Adrenal gland (tissue), 12 donors: ENCODE results near the gene WSCD2. TPM values are rescaled to one million over a fixed set of nuclear protein-coding genes. Genes with fewer than 3 reads are reported as not detected.

Source experiments
- DNase-seq, 7 donors: peaks; one replicate each; pipeline ENCODE4 v3.0.0-alpha.2; 2019 to 2020
- H3K27ac ChIP-seq, 5 donors: fragments of 200-600 bp; sonication (generic) in 4 of 5; 1 replicate in 3 of 5; 2 replicates in 2 of 5; pipeline versions ENCODE4 v1.5.1 to v1.8.0; 2016 to 2020; ENCODE audit warnings: mild to moderate bottlenecking in 1 of 5
- H3K27me3 ChIP-seq: fragments of 200-600 bp; 2 replicates; pipeline ENCODE4 v1.8.0; 2021
- H3K36me3 ChIP-seq, 2 donors: fragments of 200-600 bp; replicated peaks in 1 of 2; 1 replicate in 1 of 2; 2 replicates in 1 of 2; pipeline versions ENCODE4 v1.5.1 to v1.8.0; 2018 to 2022
- H3K4me1 ChIP-seq, 2 donors: fragments of 200-600 bp; replicated peaks in 1 of 2; 1 replicate in 1 of 2; 2 replicates in 1 of 2; pipeline versions ENCODE4 v1.5.1 to v1.8.0; 2018 to 2021
- H3K4me3 ChIP-seq, 4 donors: fragments of 200-600 bp; sonication (generic) in 3 of 4; one replicate each; pipeline ENCODE4 v1.5.1; 2016 to 2018
- H3K9me3 ChIP-seq, 3 donors: fragments of 200-600 bp; sonication (generic) in 1 of 3; replicated peaks in 1 of 3; 1 replicate in 2 of 3; 2 replicates in 1 of 3; pipeline versions ENCODE4 v1.5.1 to v1.8.0; 2016 to 2021
- POLR2A ChIP-seq, 2 donors: fragments of 450-650 bp; IDR thresholded peaks; one replicate each; pipeline ENCODE4 v1.6.1; 2017; ENCODE audit warnings: antibody characterized with exemption in 2 of 2, mild to moderate bottlenecking in 2 of 2, moderate library complexity in 1 of 2
- WGBS, 4 donors: extraction: QIAGEN DNeasy Blood & Tissue Kit in 2 of 4; methylation state at CpG; one replicate each; pipeline versions ENCODE4 v1.1.5 to v1.1.7; 2013 to 2017; 5-methylcytosine and 5-hydroxymethylcytosine counted together
- intact Hi-C, 2 donors: fragments of 100-400 bp; cut with DNase I; formaldehyde crosslinking; loops; one replicate each; pipeline versions ENCODE4 v1.14.1 to v1.15.0; 2022 to 2023
- polyA plus RNA-seq, 3 donors: library from polyadenylated mRNA; stranded (reverse); fragments of 200-250 nt in 2 of 3; fragments of 350-450 nt in 1 of 3; fragmentation: Illumina TruSeq in 1 of 3; extraction: RNeasy Lipid Tissue Mini Kit (QIAGEN cat#74804) in 1 of 3; gene quantifications; one replicate each; pipeline ENCODE4 v1.2.3, GENCODE V29; 2013 to 2014
- total RNA-seq, 9 donors: library from RNA; depleted of rRNA in 4 of 9; stranded (reverse); fragments of >200 nt in 4 of 9; fragments of 120-200 nt in 1 of 9; fragmentation: NEBNext Ultra II Directional in 1 of 9; extraction: Animal tissue kit (Norgen Biotek cat#: 25700) in 1 of 9; gene quantifications; one replicate each; pipeline versions ENCODE4 v1.1.0 to v1.2.4, GENCODE V29; 2013 to 2023
- TF ChIP-seq, protein P1 (sequence below), 6 experiments: fragments of 450-650 bp in 4 of 6; fragments of 200-600 bp in 2 of 6; sonication (generic) in 1 of 6; IDR thresholded peaks; 1 replicate in 5 of 6; 2 replicates in 1 of 6; pipeline versions ENCODE4 v1.5.1 to v1.8.0; 2016 to 2021; ENCODE audit warnings: antibody characterized with exemption in 6 of 6, mild to moderate bottlenecking in 2 of 6, moderate library complexity in 1 of 6
- donor health status: healthy with polysubstance abuse.
- donor health status: Bipolar disorder and iron deficiency.
- donor health status: DM: yes; HTN: yes; CAD: no.
- donor health status: DM: no; HTN: no; CAD: no.
- donor health status: DM: no; HTN: no; CAD: no.
- donor health status: DM: yes; HTN: yes; CAD: no.

WSCD2 gene
- total and polyA plus RNA-seq, 12 donors, result 0.18 to 2.9 (median 0.69) TPM

DNA sequence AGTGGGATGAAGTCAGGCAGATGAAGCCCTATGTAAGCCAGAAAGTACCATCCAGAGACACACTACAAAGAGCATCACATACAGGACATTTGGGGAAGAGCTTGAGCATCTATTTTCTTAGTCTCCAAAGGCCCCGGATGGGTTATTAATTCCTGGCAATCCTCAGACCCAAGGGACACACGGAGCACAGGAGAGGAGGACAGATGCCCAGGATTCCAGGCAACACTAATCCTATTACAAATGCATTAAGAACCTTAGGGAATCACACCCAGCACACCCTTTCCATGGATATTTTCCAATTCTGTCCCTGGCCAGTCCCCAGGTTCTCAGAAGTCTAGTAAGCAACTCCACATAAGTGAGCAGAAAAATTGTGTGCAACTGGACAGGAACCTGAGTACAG, 144.1 kb downstream of the WSCD2 start:
- H3K4me3 ChIP-seq, result no peak overlapping the region
- H3K27me3 ChIP-seq, result no peaks in the 10 kb centered on the region
- intact Hi-C loops, result no loop called here
- no peak overlapping the region for H3K27ac ChIP-seq
- no peaks in the 10 kb centered on the region for H3K4me1 ChIP-seq
- H3K36me3 ChIP-seq, result no peaks in the 10 kb centered on the region
- 32 to 80% (median 56%) methylated on average over 1 to 2 of the region's 2 CpGs for WGBS, 4 donors
- TF ChIP-seq, protein P1, sequence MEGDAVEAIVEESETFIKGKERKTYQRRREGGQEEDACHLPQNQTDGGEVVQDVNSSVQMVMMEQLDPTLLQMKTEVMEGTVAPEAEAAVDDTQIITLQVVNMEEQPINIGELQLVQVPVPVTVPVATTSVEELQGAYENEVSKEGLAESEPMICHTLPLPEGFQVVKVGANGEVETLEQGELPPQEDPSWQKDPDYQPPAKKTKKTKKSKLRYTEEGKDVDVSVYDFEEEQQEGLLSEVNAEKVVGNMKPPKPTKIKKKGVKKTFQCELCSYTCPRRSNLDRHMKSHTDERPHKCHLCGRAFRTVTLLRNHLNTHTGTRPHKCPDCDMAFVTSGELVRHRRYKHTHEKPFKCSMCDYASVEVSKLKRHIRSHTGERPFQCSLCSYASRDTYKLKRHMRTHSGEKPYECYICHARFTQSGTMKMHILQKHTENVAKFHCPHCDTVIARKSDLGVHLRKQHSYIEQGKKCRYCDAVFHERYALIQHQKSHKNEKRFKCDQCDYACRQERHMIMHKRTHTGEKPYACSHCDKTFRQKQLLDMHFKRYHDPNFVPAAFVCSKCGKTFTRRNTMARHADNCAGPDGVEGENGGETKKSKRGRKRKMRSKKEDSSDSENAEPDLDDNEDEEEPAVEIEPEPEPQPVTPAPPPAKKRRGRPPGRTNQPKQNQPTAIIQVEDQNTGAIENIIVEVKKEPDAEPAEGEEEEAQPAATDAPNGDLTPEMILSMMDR (IDR thresholded peaks at IDR 0.05), result no peak
- no peak for TF ChIP-seq POLR2A (IDR thresholded peaks at IDR 0.05)
- no peaks in the 10 kb centered on the region for H3K9me3 ChIP-seq
- no peak for DNase-seq

DNA sequence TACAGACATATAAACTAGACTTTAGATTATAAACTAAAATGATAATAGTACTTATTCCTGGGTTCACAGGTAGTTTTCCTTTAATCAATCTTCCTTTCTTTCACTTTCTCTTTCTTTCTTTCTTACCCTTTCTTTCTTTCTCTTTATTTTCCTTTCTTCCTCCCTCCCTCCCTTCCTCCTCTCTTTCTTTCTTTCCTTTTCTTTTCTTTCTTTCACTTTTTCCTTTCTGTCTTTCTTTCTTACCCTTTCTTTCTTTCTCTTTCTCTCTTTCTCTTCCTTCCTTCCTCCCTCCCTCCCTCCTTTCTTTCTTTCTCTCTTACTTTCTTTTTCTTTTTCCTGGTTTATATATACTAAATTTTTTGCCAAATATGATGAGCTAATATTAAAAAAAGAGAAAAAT, 148.5 kb downstream of the WSCD2 start:
- H3K27ac ChIP-seq, result no peak overlapping the region
- TF ChIP-seq, protein P1 (IDR thresholded peaks at IDR 0.05), result no peak
- TF ChIP-seq POLR2A (IDR thresholded peaks at IDR 0.05), result no peak
- H3K4me1 ChIP-seq, result no peaks in the 10 kb centered on the region
- H3K9me3 ChIP-seq, result no peaks in the 10 kb centered on the region
- H3K4me3 ChIP-seq, result no peak overlapping the region
- no peaks in the 10 kb centered on the region for H3K36me3 ChIP-seq
- no peak for DNase-seq
- intact Hi-C loops, result no loop called here
- peaks cover 5% of the 10 kb centered on the region for H3K27me3 ChIP-seq

DNA sequence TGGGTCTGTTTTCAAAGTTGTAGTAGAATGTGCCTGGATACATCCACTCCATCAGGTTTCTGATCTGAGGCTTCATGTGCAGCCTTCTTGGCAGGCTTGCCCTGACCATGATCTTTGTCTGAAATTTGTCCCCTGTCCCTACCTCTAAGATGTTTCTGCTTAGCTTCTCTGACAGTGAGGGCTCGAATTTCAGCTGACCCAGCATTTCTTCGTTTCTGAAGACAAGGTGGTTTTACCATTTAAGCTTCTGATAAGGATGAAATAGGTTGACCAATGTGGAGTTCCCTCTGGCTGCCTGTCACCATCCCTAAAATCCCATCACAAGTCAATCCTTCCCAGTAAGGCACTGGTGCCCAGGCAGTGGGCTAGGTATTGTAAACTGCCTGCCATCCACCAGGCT, 153.1 kb downstream of the WSCD2 start:
- Histone ChIP-seq H3K27me3 (peaks cover 5% of the 10 kb centered on the region), H3K36me3 (no peaks in the 10 kb centered on the region), H3K4me1 (no peaks in the 10 kb centered on the region), H3K4me3 (no peak overlapping the region), H3K27ac (no peak overlapping the region), H3K9me3 (no peaks in the 10 kb centered on the region)
- intact Hi-C loops, result no loop called here
- TF ChIP-seq, protein P1 (IDR thresholded peaks at IDR 0.05), result no peak
- TF ChIP-seq POLR2A (IDR thresholded peaks at IDR 0.05), result no peak
- 15 to 25% (median 21%) methylated on average over 2 of the region's 2 CpGs for WGBS, 4 donors
- DNase-seq, result no peak

DNA sequence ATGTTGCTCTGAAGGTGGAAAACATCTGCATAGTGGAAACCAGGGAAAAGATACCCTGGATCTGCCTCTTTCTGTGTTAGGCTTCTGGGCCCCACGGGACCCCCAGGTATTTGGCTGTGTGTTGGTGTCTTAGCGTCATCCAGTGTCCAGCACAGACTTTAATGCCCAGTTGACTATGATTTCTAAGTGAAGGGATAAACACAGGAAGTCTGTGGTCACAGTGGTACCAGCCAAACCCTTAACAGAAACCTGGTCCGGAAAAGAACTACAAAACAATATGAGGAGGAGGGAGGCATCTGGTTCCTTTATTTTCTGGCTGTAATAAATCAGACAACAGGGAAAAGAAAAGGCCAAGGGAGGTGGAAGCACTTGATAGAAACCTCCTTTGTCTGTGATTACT, 153.6 kb downstream of the WSCD2 start:
- intact Hi-C loops, result no loop called here
- no peaks in the 10 kb centered on the region for H3K9me3 ChIP-seq
- DNase-seq, result no peak
- no peak overlapping the region for H3K27ac ChIP-seq
- H3K36me3 ChIP-seq, result no peaks in the 10 kb centered on the region
- no peak for TF ChIP-seq POLR2A (IDR thresholded peaks at IDR 0.05)
- TF ChIP-seq, protein P1 (IDR thresholded peaks at IDR 0.05), result no peak
- no peak overlapping the region for H3K4me3 ChIP-seq
- no peaks in the 10 kb centered on the region for H3K4me1 ChIP-seq
- WGBS, 4 donors, result 46 to 66% (median 53%) methylated on average over 3 of the region's 3 CpGs
- peaks cover 5% of the 10 kb centered on the region for H3K27me3 ChIP-seq
